ENCODE data around the gene XAF1.

- TF ChIP-seq POLR2A (IDR thresholded peaks at IDR 0.05), result no peak
- no peak for TF ChIP-seq CTCF (IDR thresholded peaks at IDR 0.05)
Measured at GRCh38 chr17:6753546-6753945, 2.3 kb upstream of the XAF1 start.

Data from lower leg skin (tissue), 3 donors.